GM20431 (cell line): Measurements from ENCODE around the gene RCOR1.
"Not testable (repeated sequence)": the region's sequence is repeated elsewhere in the genome, so short reads cannot be mapped to it uniquely, and the experiment has no call there.

Source experiments
- in situ Hi-C: fragments of 300-500 bp; cut with MseI, MboI; formaldehyde crosslinking; loops from one replicate; pipeline ENCODE4 v1.15.0; 2020; ENCODE audit warnings: low sequenced_read_pairs; ENCODE audit not compliant: unreplicated experiment

The RCOR1 gene

GRCh38 chr14:102737402-102738372, 145.2 kb downstream of the RCOR1 start:
- in situ Hi-C loops = no loop called here

DNA sequence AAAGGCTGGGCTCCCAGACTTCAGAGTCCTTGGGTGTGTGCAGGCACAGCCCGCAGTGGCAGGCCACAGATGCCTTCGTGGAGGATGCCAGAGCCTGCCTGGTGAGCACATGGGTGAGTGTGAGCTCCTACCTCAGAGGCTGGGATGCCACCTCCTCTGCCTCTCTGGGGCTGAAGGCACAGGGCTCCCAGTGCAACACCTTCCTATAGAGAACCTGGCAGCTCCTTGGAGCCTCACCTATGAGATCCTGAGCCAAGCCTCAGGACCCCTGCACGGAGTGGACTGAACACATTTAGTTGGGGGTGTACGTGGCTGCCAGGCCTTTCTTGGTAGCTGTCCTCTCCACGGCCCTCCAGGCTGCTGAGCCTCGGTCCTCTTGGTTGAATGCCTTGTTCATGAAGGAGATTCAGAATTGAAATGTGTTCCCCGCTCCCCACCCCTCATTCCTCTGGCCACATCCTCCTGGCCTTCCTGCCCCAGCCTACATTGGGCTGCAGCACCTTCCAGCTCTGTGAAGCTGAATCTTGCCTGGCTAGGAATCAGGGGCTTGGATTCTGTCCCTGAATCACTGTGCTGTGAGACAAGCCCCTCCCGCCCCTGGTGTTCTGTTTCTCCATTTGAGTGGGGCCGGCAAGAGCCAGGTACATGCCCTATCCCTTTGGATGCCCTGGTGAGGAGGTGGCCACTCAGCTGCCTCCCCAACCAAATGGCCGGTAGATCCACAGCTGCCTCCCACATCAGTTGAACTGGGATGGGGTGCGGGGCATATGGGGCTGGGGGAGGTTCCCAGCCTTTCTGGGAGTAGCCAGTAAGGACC, 146.1 kb downstream of the RCOR1 start:
- in situ Hi-C loops = no loop called here

- in situ Hi-C loops = no loop called here
These were observed 146.7 kb downstream of the RCOR1 start for GRCh38 chr14:102739190-102739469.

GRCh38 chr14:102746634-102747438, 154.4 kb downstream of the RCOR1 start:
- in situ Hi-C loops = no loop called here

DNA sequence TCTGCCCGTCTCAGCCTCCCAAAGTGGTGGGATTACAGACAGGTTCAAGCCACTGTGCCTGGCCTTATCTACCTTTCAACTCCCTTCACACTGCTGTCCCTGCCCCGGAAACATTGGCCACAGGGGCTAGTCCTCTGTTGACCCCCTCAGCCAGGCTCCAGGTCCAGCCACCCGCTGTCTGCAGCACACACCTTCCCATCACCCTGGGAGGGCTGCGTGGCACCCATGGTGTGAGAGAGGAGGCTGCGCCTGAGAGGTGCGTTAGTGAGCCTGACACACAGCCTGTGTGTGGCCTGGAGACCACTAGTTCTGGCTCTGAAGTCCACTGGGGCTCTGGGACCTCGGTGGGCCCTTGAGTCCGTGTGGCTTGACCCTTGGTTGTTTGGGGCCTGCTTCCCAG, 156.4 kb downstream of the RCOR1 start:
- in situ Hi-C loops = no loop called here

- in situ Hi-C loops = no loop called here
These were observed 157.2 kb downstream of the RCOR1 start for GRCh38 chr14:102749393-102750305.

DNA sequence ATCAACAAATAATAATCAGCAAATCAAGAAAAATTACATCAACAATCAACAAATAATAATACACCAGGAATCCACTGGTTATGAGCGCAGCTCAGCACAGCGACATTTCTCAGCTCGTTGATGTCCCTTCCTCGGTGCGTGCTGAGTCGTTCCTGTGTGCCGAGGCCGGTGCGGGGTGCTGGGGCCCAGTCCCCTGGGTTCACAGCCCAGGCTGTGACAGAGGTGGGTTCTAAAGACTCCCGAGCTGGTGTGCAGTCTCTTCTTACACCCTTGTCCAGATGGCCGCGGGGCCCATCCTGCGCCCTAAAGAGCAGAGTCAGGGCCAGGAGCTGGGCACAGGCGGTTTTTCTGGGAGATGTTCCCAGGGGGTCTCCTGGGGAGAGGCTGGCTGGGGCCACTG, 157.9 kb downstream of the RCOR1 start:
- in situ Hi-C loops = no loop called here

GRCh38 chr14:102751088-102751487, 158.6 kb downstream of the RCOR1 start:
- in situ Hi-C loops = no loop called here

GRCh38 chr14:102752239-102752847, 159.9 kb downstream of the RCOR1 start:
- in situ Hi-C loops = no loop called here

DNA sequence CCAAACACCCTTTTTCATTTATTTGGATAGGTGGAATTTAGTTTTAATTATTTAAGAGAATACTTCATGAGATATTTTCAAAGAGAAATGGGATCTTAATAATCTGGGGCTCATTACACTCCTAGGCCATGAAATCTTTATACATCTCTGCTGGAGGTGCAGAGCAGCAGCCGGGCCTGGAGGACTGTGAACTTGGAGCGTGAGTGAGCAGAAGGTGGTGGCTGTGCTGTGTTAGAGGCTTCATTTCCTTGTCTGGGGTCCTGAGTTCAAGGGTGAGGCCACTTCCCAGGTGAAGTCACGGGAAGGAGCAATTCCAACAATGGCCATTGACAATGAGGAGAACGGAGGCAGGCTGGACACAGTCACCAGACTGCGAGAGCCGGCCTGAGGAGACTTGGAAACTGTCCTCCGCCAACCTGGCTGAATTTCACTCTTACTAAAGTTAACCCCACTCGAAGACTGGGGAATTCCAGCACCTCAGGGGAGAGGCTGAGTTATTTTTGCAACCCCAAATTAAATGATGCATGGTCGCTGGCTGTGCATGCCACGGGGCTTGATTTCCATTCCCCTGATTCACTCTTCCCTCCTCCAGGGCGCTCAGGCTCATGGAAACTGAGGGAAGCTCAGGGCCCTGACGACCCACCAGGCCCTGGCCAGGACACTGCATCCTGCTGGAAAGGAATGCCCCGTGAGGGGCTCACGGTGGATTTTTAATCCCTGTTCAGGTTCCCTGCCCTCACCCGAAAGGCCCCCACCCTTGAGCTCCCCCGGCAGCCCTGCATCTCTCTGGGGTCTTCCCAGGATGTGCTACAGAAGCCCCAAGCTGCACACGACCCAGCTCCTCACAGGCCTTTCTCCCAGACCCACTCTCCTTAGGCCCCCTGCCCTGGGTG, 162.2 kb downstream of the RCOR1 start:
- in situ Hi-C loops = no loop called here

GRCh38 chr14:102757646-102758045, 165.2 kb downstream of the RCOR1 start:
- in situ Hi-C loops = no loop called here

DNA sequence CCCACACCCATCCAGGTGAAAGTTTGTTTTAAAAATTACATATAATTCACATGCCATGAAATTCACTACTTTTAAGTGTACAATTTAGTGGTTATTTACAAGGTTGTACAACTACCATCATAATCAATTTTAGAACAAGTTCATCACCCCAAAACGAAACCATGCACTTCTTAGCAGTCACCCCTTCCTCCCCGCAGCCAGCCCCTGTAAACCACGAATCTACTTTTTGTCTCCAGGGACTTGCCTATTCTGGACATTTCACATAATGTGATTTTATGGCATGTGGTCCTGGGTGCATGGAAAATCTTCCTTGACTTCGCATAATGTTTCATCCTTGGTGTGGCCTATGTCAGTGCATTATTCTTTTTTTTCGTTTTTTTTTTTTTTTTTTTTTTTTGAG, 165.6 kb downstream of the RCOR1 start:
- in situ Hi-C loops = no loop called here

DNA sequence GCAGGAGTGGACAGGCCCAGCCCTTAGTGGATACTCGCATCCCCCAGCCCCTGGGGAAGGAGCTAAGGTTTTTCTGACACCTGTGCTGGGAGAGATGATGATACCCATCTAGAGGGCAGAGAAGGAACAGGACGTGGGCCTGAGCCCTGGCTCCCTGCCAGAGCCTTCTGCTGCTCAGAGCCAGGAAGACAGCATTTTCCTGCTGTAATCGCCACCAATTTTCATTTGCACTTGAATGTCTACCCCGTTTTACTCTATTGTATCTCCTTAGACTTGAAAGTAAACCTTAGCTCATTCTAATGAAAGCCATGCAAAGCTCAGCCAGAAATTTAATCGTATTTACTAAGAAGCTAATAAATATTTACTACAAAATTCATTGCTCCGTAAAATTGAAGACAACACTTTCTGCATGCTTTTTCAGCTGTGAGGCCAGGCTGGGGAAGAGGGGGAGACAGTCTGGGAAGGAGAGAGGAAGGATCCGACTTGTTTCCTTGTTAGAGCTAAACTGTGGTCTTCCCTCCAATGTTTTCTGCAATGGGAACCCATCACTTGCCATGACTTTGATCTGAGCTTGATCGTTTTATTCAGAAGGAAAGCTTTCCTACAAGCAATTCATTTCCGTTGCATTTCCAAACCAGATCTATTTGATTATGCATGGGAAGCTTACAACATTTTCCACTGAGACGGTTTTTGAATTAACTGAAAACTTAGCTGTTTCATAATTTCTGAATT, 167.2 kb downstream of the RCOR1 start:
- in situ Hi-C loops = no loop called here

DNA sequence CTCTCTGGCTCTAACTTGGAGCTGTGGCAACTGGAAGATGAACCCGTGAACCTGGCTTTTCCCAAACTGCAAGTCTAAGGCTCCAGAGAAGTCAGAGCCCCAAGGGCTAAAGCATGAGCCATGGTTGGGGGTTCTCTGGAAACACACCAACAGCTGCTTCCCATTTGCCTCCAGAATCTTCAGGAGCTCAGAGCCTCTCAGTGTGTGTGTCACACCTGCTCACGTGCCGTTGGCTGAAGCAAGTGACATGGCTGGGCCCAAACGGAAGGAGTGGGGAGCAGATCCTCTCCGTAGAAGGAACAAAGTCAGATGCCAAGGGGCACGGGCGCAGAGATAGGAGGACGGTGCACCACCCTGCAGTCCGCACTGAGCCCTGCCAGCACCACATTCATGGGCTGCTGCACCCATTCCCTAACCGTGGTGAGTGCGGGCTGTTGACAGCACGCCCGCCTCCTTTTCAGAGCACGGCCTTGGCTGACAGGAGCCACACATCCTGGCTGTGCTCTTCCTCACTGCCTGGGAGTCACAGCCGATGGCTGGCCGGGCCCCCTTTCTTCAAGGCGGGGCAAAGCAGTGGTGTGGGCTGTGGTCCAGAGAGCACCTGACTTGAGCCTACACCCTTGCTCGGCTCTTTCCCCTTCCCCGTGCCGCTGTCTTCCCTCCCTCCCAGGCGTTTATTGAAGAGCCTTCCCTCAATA, 168.2 kb downstream of the RCOR1 start:
- in situ Hi-C loops = no loop called here

- in situ Hi-C loops = no loop called here
These were observed 168.8 kb downstream of the RCOR1 start for GRCh38 chr14:102761206-102761605.

DNA sequence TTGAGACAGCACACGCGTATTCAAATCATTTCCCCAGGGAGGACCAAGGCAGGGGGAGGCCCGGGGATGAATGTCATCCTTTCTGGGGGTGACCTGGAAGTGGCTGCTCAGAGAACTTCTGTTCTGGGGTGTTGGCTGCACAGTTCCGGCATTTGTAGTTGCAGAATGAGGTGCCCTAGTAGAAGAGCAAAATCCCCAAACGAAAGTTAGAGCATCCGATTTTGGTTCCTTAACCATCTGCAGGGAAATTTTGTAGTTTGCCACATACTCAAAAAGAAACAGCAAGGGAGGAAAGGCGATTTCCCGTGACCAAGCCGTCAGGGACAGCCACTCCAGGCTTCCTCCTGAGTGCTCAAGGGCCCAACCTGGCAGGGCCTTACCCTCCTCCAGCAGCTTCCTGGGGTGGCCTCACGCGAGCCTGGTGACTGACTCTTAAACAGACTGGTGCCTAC, 171.8 kb downstream of the RCOR1 start:
- in situ Hi-C loops = no loop called here

- in situ Hi-C loops = not testable (repeated sequence)
These were observed 173.3 kb downstream of the RCOR1 start for GRCh38 chr14:102765770-102766169.
